Left lung (tissue), 14 donors: ENCODE data around the gene DNAI7. TPM values are rescaled to one million over a fixed set of nuclear protein-coding genes. Genes with fewer than 3 reads are reported as not detected.
A peak's percentile ranks its signal among the peaks of the same experiment; 100 is the strongest.

Experiments
- ATAC-seq: fragments of 200-7000 bp; cut with Tn5 transposase; one replicate; pipeline ENCODE4 v1.9.1; 2020; ENCODE audit warnings: moderate library complexity
- DNase-seq, 4 donors: peaks; one replicate each; pipeline ENCODE4 v3.0.0-alpha.2; 2013 to 2020
- H3K27ac ChIP-seq, 2 donors: fragments of 200-600 bp; sonication (generic) in 1 of 2; one replicate each; pipeline versions ENCODE4 v1.5.0 to v1.8.0; 2020 to 2021
- H3K27me3 ChIP-seq, 2 donors: fragments of 200-600 bp; sonication (generic) in 1 of 2; one replicate each; pipeline versions ENCODE4 v1.5.0 to v1.8.0; 2020 to 2021
- H3K36me3 ChIP-seq, 2 donors: fragments of 200-600 bp; sonication (generic) in 1 of 2; one replicate each; pipeline versions ENCODE4 v1.5.0 to v1.8.0; 2020 to 2021
- H3K4me1 ChIP-seq, 2 donors: fragments of 200-600 bp; one replicate each; pipeline ENCODE4 v1.8.0; 2021
- H3K4me3 ChIP-seq, 2 donors: fragments of 200-600 bp; sonication (generic) in 1 of 2; one replicate each; pipeline versions ENCODE4 v1.5.0 to v1.8.0; 2020 to 2021; ENCODE audit warnings: mild to moderate bottlenecking in 1 of 2
- H3K9me3 ChIP-seq, 2 donors: fragments of 200-600 bp; sonication (generic) in 1 of 2; one replicate each; pipeline versions ENCODE4 v1.5.0 to v1.8.0; 2020 to 2021
- intact Hi-C, 2 donors: fragments of 100-400 bp; cut with DNase I; formaldehyde crosslinking; loops; one replicate each; pipeline versions ENCODE4 v1.11.2 to v1.14.2; 2022
- long read RNA-seq, 12 donors: library from polyadenylated mRNA in 2 of 12; unstranded in 2 of 12; transcript quantifications; one replicate each; pipeline ENCODE4 v2.0.0 and lab custom pipeline, GENCODE V29; 2019 to 2026
- polyA plus RNA-seq, 6 donors: library from polyadenylated mRNA; unstranded; fragments of 120-200 nt; gene quantifications; one replicate each; pipeline ENCODE4 v1.2.1, GENCODE V29; 2013; ENCODE audit not compliant: insufficient read length in 6 of 6
- total RNA-seq, 2 donors: library from RNA; stranded (reverse); fragmentation: NEBNext Ultra II Directional; extraction: Animal tissue kit (Norgen Biotek cat#: 25700); gene quantifications; one replicate each; pipeline ENCODE4 v1.2.1, GENCODE V29; 2021
- TF ChIP-seq, protein P1 (sequence below), 2 donors: fragments of 200-600 bp; sonication (generic) in 1 of 2; IDR thresholded peaks; one replicate each; pipeline versions ENCODE4 v1.5.0 to v1.8.0; 2021; ENCODE audit warnings: antibody characterized with exemption in 2 of 2
- donor health status: DM: no; HTN: yes; CAD: no.
- donor health status: DM: no; HTN: no; CAD: no.

Gene DNAI7, protein sequence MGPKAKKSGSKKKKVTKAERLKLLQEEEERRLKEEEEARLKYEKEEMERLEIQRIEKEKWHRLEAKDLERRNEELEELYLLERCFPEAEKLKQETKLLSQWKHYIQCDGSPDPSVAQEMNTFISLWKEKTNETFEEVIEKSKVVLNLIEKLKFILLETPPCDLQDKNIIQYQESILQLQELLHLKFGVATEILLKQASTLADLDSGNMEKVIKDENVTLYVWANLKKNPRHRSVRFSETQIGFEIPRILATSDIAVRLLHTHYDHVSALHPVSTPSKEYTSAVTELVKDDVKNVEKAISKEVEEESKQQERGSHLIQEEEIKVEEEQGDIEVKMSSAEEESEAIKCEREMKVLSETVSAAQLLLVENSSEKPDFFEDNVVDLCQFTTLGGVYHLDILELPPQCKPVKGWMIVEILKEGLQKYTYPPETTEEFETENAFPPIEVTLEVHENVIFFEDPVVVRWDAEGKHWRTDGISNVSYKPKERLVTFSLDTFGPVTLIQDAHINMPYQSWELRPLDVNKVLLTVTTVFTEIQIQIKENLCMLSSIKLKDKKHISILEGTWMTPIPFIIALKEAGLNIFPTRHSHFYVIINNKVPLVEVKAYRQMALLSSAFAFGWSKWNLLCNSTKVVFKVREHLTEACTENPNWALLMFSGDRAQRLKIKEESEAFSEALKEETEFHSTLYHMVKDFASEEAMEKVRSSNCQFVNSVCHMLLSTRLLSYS
- total RNA-seq = 1 to 10 TPM; 1.1 to 2.3 TPM
- 1 to 10 TPM; 3.2 to 8.1 (median 5.5) TPM for polyA plus RNA-seq
- long read RNA-seq, donor 1, partial matches to known transcripts = 0 of 1 reads
- long read RNA-seq, donor 1, other reads (novel, unspliced or antisense) = 0 of 1 reads
- long read RNA-seq, donor 2 = 0 reads
- long read RNA-seq, donor 3 = 0 reads
- long read RNA-seq, donor 4, partial matches to known transcripts = 1 of 1 reads
- long read RNA-seq, donor 4, other reads (novel, unspliced or antisense) = 0 of 1 reads
- long read RNA-seq, donor 5 = 0 reads
- long read RNA-seq, donor 6 = 0 reads
- long read RNA-seq, donor 7, partial matches to known transcripts = 46 of 46 reads
- long read RNA-seq, donor 7, other reads (novel, unspliced or antisense) = 0 of 46 reads
- long read RNA-seq, donor 8 = 0 reads
- long read RNA-seq, donor 9 = 0 reads
- long read RNA-seq, donor 10 = 0 reads
- long read RNA-seq, donor 11 = 0 reads
- long read RNA-seq, donor 12 = 0 reads

DNA sequence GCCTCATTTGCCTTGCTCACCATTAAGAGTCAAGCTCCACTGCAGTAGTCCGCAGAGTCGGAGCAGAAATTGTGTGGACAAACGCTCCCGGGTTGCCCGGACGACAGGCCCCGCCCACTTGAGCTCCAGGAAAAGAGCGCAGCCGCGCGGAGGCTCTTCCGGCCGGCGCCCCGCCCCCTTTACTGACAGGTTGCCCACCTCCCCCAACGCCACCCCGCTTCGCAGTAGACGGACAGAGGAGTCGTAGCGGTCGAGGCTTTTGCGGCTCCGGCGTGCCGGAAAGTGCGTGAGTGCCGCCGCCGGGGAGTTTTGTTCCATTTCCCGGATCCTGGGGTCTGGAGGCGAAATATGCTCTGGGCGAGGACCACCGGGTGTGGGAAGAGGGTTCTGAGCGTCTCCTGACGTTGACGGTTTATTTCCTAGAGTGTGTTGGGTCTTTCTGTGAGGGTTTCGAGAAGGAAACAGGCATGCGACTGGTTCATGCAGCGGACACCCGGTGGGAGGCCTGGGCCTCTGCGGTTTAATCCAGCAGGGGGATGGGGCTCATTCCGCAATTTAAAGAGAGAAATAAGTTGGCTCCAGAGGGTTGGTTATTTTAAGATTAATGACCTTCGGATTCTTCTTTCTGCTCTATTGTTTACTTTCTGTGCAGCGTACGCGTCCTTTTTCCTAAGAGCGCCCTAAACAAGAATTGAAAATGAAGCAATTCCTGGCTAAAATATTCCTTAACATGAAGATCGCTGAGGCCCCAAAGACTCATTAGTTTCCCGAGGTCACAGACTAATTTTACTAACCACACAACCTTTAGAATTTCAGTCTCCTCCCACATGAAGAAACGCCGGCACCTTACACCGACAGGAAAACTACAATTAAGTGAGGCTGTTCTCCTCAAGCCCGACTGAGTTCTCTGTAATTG lies at the start of gene DNAI7, which contains the start of gene ETFRF1:
TSS of gene DNAI7 (minus strand) at position 105 of the 916 bp plus-strand sequence. CDS start at position 23, 82 bp downstream.
TSS of gene ETFRF1 (plus strand) at position 182 of the 916 bp plus-strand sequence. CDS start 8,720 bp downstream, outside the sequence.
- ATAC-seq (peak; percentile 99), DNase-seq (peak; percentile 97 to 99 (median 98))
- no peaks in the 10 kb centered on the region for H3K9me3 ChIP-seq
- no peaks in the 10 kb centered on the region for H3K27me3 ChIP-seq
- TF ChIP-seq, protein P1, sequence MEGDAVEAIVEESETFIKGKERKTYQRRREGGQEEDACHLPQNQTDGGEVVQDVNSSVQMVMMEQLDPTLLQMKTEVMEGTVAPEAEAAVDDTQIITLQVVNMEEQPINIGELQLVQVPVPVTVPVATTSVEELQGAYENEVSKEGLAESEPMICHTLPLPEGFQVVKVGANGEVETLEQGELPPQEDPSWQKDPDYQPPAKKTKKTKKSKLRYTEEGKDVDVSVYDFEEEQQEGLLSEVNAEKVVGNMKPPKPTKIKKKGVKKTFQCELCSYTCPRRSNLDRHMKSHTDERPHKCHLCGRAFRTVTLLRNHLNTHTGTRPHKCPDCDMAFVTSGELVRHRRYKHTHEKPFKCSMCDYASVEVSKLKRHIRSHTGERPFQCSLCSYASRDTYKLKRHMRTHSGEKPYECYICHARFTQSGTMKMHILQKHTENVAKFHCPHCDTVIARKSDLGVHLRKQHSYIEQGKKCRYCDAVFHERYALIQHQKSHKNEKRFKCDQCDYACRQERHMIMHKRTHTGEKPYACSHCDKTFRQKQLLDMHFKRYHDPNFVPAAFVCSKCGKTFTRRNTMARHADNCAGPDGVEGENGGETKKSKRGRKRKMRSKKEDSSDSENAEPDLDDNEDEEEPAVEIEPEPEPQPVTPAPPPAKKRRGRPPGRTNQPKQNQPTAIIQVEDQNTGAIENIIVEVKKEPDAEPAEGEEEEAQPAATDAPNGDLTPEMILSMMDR (IDR thresholded peaks at IDR 0.05) = no peak
- H3K27ac ChIP-seq = peak within 1 kb of the TSS; percentile 91 to 92
- no peaks in the 10 kb centered on the region for H3K36me3 ChIP-seq
- intact Hi-C loops = no loop called here
- H3K4me3 ChIP-seq = peak within 1 kb of the TSS; percentile 58 to 69
- H3K4me1 ChIP-seq = peaks cover 5 to 11% of the 10 kb centered on the region in 2 donors

GRCh38 chr12:25243680-25243990 lies 48.7 kb upstream of the DNAI7 start:
- Histone ChIP-seq H3K27ac (no peak overlapping the region), H3K4me1 (peaks cover 0 to 27% of the 10 kb centered on the region in 2 donors)

DNA sequence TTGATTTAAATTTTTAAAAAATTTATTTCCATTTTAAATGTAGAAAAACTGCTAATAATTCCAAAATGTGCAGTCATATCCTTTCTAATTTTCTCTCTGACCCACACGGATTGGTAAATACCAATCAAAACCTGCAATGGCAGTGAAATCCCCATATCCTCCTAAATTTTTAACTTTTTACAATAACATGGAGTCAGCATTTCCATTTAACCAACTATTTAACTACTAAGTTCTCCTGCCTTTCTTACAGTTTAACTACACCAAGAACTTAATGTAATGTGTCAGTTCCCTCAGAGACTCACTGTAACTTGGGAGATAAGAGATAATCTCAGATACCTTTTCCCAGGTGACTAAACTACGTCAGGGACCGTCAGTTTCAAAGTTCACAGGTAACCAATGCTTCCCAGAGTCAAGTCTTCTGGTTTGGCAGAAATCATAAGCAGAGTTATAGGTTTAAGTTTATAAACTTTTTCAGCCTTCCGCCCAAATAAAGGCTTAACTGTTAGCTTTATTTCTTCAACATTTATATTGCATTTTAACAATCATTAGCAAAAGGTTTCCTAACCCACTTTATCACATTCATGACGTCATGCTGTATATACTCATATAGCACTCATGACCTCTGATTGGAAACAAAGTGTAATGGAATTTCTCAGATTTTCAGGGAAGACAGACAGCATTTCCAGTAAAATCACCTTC lies 48.2 kb upstream of the DNAI7 start:
- Histone ChIP-seq H3K27me3 (no peaks in the 10 kb centered on the region), H3K27ac (no peak overlapping the region), H3K36me3 (peaks cover 0 to 6% of the 10 kb centered on the region in 2 donors), H3K4me3 (no peak overlapping the region), H3K9me3 (no peaks in the 10 kb centered on the region), H3K4me1 (peaks cover 0 to 23% of the 10 kb centered on the region in 2 donors)
- DNase-seq (no peak), ATAC-seq (no peak)
- TF ChIP-seq, protein P1 (IDR thresholded peaks at IDR 0.05) = no peak
- intact Hi-C loops = no loop called here

More at GRCh38 chr12:25243680-25243990, 48.7 kb upstream of the DNAI7 start:
- intact Hi-C loops = no loop called here
- Histone ChIP-seq H3K36me3 (peaks cover 0 to 6% of the 10 kb centered on the region in 2 donors), H3K27me3 (no peaks in the 10 kb centered on the region), H3K4me3 (no peak overlapping the region), H3K9me3 (no peaks in the 10 kb centered on the region)
- TF ChIP-seq, protein P1 (IDR thresholded peaks at IDR 0.05) = no peak
- ATAC-seq = no peak
- no peak for DNase-seq
